Measurements from ENCODE around the gene NR2F2. TPM values are rescaled to one million over a fixed set of nuclear protein-coding genes. Genes with fewer than 3 reads are reported as not detected.

NR2F2 gene
- total RNA-seq, 4 donors from 2014 or later = 11.3 to 29.5 (median 18.4) TPM

DNA sequence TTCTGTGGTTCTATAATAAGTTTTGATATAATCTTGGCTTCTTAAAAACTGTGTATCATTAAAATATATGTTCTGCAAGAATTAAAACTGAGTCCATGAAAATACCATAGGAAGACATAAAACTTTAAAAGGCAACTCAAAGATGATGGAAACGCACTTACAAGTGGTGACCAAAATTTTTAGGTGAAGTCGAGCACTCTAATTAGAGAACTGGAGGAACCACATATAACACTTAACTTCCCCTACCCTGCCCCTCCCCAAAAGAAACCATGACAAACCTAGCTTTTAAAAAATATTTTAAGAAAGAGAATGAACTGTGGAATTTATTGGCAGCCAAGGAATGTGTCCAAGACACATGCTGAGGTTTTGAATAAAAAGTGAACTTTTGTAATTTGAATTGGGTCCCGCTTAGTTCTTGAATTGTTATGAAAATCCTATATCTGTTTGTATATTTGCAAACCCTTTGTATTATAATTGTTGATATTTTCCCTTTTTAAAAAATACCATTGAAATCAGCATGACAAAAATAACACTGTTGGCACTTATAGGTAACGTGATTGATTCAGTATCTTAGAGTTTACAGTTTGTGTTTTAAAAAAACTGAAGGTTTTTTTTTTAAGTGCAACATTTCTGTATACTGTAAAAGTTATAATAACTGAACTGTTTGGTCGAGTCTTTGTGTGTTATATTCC lies 7.7 kb downstream of the NR2F2 start:
- in situ Hi-C loops (cut with MboI; ENCODE audit: low pct_ligation_motif_present in 1 of 4, low pct_unique_long_range_greater_than_20kb in 1 of 4, low sequenced_read_pairs in 3 of 4) (loop anchor here in 2 of 4 donors (25.0 kb wide), 1 partner anchor 1076 kb away; no protein-coding TSS in a partner anchor), intact Hi-C loops (cut with DNase I; ENCODE audit: low total_unique reads) (no loop called here)
- Histone ChIP-seq H3K9me3 (no peaks in the 10 kb centered on the region), H3K4me3 (peak overlapping the region in 3 of 4 donors; percentile 55 to 86 (median 70)), H3K27ac (peak overlapping the region; percentile 94 to 98 (median 96)), H3K36me3 (no peaks in the 10 kb centered on the region), H3K27me3 (no peaks in the 10 kb centered on the region), H3K4me1 (peaks cover 0 to 43% (median 31%) of the 10 kb centered on the region in 4 donors)
- no peak for DNase-seq
- TF ChIP-seq POLR2AphosphoS5 (IDR thresholded peaks at IDR 0.05) (no peak), EP300 (IDR thresholded peaks at IDR 0.05; ENCODE audit: low read depth) (no peak), POLR2A (IDR thresholded peaks at IDR 0.05) (no peak)
- TF ChIP-seq, protein P1, sequence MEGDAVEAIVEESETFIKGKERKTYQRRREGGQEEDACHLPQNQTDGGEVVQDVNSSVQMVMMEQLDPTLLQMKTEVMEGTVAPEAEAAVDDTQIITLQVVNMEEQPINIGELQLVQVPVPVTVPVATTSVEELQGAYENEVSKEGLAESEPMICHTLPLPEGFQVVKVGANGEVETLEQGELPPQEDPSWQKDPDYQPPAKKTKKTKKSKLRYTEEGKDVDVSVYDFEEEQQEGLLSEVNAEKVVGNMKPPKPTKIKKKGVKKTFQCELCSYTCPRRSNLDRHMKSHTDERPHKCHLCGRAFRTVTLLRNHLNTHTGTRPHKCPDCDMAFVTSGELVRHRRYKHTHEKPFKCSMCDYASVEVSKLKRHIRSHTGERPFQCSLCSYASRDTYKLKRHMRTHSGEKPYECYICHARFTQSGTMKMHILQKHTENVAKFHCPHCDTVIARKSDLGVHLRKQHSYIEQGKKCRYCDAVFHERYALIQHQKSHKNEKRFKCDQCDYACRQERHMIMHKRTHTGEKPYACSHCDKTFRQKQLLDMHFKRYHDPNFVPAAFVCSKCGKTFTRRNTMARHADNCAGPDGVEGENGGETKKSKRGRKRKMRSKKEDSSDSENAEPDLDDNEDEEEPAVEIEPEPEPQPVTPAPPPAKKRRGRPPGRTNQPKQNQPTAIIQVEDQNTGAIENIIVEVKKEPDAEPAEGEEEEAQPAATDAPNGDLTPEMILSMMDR (IDR thresholded peaks at IDR 0.05) = no peak
- 9 to 21% methylated on average over 5 of the region's 5 CpGs for WGBS, 2 donors (ENCODE audit: low coverage in 1 of 2)

DNA sequence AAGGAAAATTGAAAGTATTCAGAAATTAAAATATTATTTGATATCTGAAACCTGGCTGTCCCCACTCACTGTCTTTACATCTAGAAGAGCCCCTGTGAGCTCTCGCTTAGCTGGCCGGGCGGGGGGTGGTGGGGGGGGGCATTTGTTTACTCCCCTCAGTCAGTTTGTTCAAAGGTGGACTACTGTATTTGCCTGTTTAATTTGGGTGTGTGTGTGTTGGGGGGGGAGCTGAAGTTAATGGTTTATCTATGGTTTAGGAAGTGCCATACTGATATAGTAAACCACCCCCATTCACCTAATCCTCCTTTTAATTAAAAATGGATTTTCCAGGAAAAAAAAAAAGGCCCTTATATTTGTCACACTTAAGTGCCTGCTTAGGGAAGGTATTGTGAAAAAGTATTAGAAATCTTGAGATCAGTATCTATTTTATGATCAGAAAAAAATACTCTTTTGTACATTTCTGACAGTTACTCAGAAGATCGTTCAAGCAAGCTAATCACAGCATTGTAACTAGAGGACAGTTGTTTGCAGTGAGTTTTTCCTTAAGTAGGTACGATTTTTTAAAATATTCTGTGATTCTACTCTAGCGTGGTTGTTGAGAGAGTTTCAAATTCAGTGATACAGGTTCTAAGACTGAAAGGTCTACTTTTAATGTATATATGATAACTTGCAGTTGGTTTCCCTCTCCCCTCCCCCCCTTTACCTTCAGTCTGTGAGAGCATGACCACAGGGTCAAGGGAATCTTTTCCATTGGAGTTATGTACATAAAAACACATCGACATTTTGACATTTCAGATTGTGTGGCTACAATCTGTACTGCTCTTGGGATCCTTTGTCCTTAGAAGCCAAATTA lies 8.5 kb downstream of the NR2F2 start:
- intact Hi-C loops (cut with DNase I; ENCODE audit: low total_unique reads) (no loop called here), in situ Hi-C loops (cut with MboI; ENCODE audit: low pct_ligation_motif_present in 1 of 4, low pct_unique_long_range_greater_than_20kb in 1 of 4, low sequenced_read_pairs in 3 of 4) (loop anchor here in 2 of 4 donors (25.0 kb wide), 1 partner anchor 1077 kb away; no protein-coding TSS in a partner anchor)
- WGBS, 2 donors (ENCODE audit: low coverage in 1 of 2) = 2 to 8% methylated on average over 7 of the region's 7 CpGs
- DNase-seq = no peak
- TF ChIP-seq POLR2AphosphoS5 (IDR thresholded peaks at IDR 0.05) (no peak), EP300 (IDR thresholded peaks at IDR 0.05; ENCODE audit: low read depth) (no peak), POLR2A (IDR thresholded peaks at IDR 0.05) (no peak)
- TF ChIP-seq, protein P1 (IDR thresholded peaks at IDR 0.05) = no peak
- H3K36me3 ChIP-seq = no peaks in the 10 kb centered on the region
- H3K4me1 ChIP-seq = peaks cover 0 to 43% (median 30%) of the 10 kb centered on the region in 4 donors
- H3K9me3 ChIP-seq = no peaks in the 10 kb centered on the region
- H3K4me3 ChIP-seq = peak overlapping the region; percentile 40 to 86 (median 62)
- peak overlapping the region; percentile 94 to 98 (median 96) for H3K27ac ChIP-seq
- H3K27me3 ChIP-seq = peaks cover 4% of the 10 kb centered on the region

DNA sequence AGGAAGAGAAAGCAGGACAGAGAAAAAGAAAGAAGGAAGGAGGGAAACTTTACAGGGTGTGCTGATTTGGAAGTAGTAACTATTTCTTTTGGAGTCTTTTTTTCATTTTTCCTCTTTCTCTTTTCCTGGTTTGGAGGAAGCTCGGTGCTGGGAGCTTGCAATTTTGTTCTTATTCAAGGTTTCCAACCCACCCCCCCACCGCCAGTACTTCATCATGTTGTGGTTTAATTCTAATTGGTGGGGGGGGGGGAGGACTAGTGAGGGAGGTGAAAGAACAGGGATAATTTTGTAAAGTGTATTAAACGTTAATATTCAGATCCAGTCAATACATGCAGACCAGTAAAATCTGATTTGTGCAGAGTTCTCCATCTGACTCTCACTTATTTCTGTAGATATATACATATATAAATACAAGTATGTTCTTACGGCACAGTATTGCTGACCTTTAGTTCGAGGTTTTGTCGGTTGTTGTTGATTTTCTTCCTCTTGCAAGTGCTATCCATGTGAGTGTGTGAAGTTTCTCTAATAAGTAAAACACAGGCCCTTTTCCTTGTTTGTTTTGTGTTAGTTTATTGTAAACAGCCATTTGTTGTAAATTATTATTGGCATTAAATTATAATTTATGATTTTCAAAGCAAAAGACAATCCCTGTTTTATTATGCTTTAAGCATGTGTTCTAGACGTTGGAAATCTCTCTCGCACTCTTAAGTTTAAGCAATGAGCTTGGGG lies 9.3 kb downstream of the NR2F2 start:
- TF ChIP-seq POLR2A (IDR thresholded peaks at IDR 0.05) (no peak), EP300 (IDR thresholded peaks at IDR 0.05; ENCODE audit: low read depth) (no peak), POLR2AphosphoS5 (IDR thresholded peaks at IDR 0.05) (no peak)
- TF ChIP-seq, protein P1 (IDR thresholded peaks at IDR 0.05) = no peak
- Histone ChIP-seq H3K27me3 (peaks cover 4% of the 10 kb centered on the region), H3K27ac (peak overlapping the region; percentile 94 to 98 (median 96)), H3K4me1 (peaks cover 0 to 41% (median 28%) of the 10 kb centered on the region in 4 donors), H3K36me3 (no peaks in the 10 kb centered on the region), H3K9me3 (no peaks in the 10 kb centered on the region), H3K4me3 (peak overlapping the region; percentile 40 to 86 (median 62))
- no peak for DNase-seq
- 4 to 5% methylated on average over 7 to 8 of the region's 8 CpGs for WGBS, 2 donors (ENCODE audit: low coverage in 1 of 2)
- intact Hi-C loops (cut with DNase I; ENCODE audit: low total_unique reads) = no loop called here
- in situ Hi-C loops (cut with MboI; ENCODE audit: low pct_ligation_motif_present in 1 of 4, low pct_unique_long_range_greater_than_20kb in 1 of 4, low sequenced_read_pairs in 3 of 4) = loop anchor here in 2 of 4 donors (25.0 kb wide), 1 partner anchor 1077 kb away; no protein-coding TSS in a partner anchor

Measured in transverse colon (tissue), 4 donors.